OCI-LY3 (cell line): ENCODE results near the gene MCC.

ENCODE experiments used
- H2AFZ ChIP-seq: fragments of 200-600, 300-600 bp; shearing (Covaris generic); 2 replicates; pipeline ENCODE4 v1.6.0; 2014; ENCODE audit warnings: antibody characterized with exemption, low read depth, low read length
- H3K27ac ChIP-seq: fragments of 200-600, 300-600 bp; sonication (generic); 2 replicates; pipeline ENCODE4 v1.5.1; 2014; ENCODE audit warnings: mild to moderate bottlenecking, low read length, moderate library complexity, mixed read lengths
- H3K27me3 ChIP-seq: fragments of 200-600, 300-600 bp; sonication (generic); 2 replicates; pipeline ENCODE4 v1.6.1; 2014; ENCODE audit warnings: low read depth, low read length, mixed read lengths
- H3K36me3 ChIP-seq: fragments of 200-600, 300-600 bp; sonication (generic); replicated peaks from 2 replicates; pipeline ENCODE3; 2014; ENCODE audit warnings: low read depth, low read length, mixed read lengths
- H3K4me1 ChIP-seq: fragments of 300-600, 200-600 bp; sonication (generic); 2 replicates; pipeline ENCODE4 v1.6.1; 2014; ENCODE audit warnings: low read length, mixed read lengths
- H3K4me2 ChIP-seq: fragments of 200-600, 300-600 bp; sonication (generic); 2 replicates; pipeline ENCODE4 v1.6.1; 2014; ENCODE audit warnings: low read length, mixed read lengths
- H3K4me3 ChIP-seq: fragments of 300-600, 200-600 bp; sonication (generic); 2 replicates; pipeline ENCODE4 v1.5.1; 2014; ENCODE audit warnings: antibody characterized with exemption, mild to moderate bottlenecking, low read length, moderate library complexity
- H3K79me2 ChIP-seq: fragments of 300-600, 200-600 bp; shearing (Covaris generic); 2 replicates; pipeline ENCODE4 v1.6.1; 2014; ENCODE audit warnings: mild to moderate bottlenecking, low read length, mixed read lengths
- H3K9ac ChIP-seq: fragments of 300-600, 200-600 bp; shearing (Covaris generic); 2 replicates; pipeline ENCODE4 v1.6.0; 2014; ENCODE audit warnings: mild to moderate bottlenecking, low read length, moderate library complexity
- H3K9me3 ChIP-seq: fragments of 200-600, 300-600 bp; shearing (Covaris generic); 2 replicates; pipeline ENCODE4 v1.6.1; 2014; ENCODE audit warnings: low read length, mixed read lengths; ENCODE audit not compliant: insufficient read depth
- H4K20me1 ChIP-seq: fragments of 200-600, 300-600 bp; sonication (generic); 2 replicates; pipeline ENCODE4 v1.6.1; 2016; ENCODE audit warnings: low read length, mixed read lengths; ENCODE audit not compliant: insufficient read depth
- EZH2phosphoT487 ChIP-seq: fragments of 200-600 bp; shearing (Covaris generic); IDR thresholded peaks from 2 replicates; pipeline ENCODE4 v1.6.1; 2018; ENCODE audit warnings: antibody characterized with exemption, mixed run types, low read depth
- TF ChIP-seq, protein P1 (sequence below): fragments of 200-600, 300-600 bp; sonication (generic); IDR thresholded peaks from 2 replicates; pipeline ENCODE4 v1.5.1; 2014; ENCODE audit warnings: antibody characterized with exemption, low read length, low read depth

Gene MCC

DNA sequence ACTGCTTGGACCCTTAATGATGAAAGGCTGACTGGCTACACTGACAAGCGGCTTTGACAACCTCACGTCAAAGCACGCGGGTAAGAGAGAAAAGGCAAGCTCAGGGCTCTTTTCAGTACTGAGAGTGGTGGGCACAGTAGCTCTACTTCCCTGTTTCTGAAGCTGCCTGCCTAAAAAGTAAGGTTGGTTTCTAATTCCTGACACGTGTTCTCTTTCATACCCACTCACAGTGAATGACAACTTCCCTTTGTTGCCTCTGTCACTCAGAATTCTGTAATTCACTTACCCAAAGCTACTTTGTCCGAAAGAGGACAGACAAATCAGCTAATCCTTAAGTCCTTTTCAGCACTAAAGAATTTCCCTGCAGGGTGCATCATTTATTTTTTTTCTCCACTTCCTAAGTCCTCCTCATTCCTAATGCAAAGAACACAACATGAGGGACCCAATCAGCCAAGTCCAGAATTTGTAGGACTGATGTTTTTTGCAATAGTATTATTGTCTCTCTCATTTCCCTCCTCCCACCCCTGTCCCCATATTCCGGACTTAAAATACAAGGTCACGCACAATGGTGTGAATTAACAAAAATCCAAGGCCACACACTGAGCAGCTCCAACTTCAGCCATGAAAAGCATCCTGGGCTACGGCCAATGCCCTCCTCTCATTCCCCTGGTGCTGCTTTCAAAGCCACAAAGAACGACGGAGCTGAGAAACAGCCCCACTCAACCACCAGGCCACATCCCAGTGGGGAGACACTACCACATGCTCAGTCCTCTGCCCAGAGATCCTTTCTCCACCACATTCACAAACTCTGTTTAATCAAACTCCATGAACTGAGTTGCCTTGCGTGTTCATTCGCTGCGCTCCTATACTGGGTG, 274.5 kb downstream of the MCC start:
- Histone ChIP-seq H2AFZ (no peak overlapping the region), H3K9ac (no peak overlapping the region), H4K20me1 (no peaks in the 10 kb centered on the region), H3K4me1 (no peaks in the 10 kb centered on the region), H3K27me3 (no peaks in the 10 kb centered on the region), H3K36me3 (no peaks in the 10 kb centered on the region), H3K4me2 (no peak overlapping the region), H3K9me3 (no peaks in the 10 kb centered on the region), H3K4me3 (no peak overlapping the region), H3K79me2 (no peaks in the 10 kb centered on the region), H3K27ac (no peak overlapping the region)
- TF ChIP-seq EZH2phosphoT487 = no peak
- TF ChIP-seq, protein P1, sequence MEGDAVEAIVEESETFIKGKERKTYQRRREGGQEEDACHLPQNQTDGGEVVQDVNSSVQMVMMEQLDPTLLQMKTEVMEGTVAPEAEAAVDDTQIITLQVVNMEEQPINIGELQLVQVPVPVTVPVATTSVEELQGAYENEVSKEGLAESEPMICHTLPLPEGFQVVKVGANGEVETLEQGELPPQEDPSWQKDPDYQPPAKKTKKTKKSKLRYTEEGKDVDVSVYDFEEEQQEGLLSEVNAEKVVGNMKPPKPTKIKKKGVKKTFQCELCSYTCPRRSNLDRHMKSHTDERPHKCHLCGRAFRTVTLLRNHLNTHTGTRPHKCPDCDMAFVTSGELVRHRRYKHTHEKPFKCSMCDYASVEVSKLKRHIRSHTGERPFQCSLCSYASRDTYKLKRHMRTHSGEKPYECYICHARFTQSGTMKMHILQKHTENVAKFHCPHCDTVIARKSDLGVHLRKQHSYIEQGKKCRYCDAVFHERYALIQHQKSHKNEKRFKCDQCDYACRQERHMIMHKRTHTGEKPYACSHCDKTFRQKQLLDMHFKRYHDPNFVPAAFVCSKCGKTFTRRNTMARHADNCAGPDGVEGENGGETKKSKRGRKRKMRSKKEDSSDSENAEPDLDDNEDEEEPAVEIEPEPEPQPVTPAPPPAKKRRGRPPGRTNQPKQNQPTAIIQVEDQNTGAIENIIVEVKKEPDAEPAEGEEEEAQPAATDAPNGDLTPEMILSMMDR = no peak

GRCh38 chr5:113212244-113212920, 275.9 kb downstream of the MCC start:
- no peaks in the 10 kb centered on the region for H3K36me3 ChIP-seq
- H3K4me1 ChIP-seq = no peaks in the 10 kb centered on the region
- H3K9ac ChIP-seq = no peak overlapping the region
- TF ChIP-seq EZH2phosphoT487 = no peak
- TF ChIP-seq, protein P1 = no peak
- H3K27me3 ChIP-seq = no peaks in the 10 kb centered on the region
- H2AFZ ChIP-seq = no peak overlapping the region
- H3K79me2 ChIP-seq = no peaks in the 10 kb centered on the region
- H3K4me2 ChIP-seq = no peak overlapping the region
- no peaks in the 10 kb centered on the region for H3K9me3 ChIP-seq
- H3K4me3 ChIP-seq = no peak overlapping the region
- H3K27ac ChIP-seq = no peak overlapping the region
- no peaks in the 10 kb centered on the region for H4K20me1 ChIP-seq

GRCh38 chr5:113209498-113209897, 278.8 kb downstream of the MCC start:
- Histone ChIP-seq H3K36me3 (no peaks in the 10 kb centered on the region), H3K4me2 (no peak overlapping the region), H4K20me1 (no peaks in the 10 kb centered on the region), H2AFZ (no peak overlapping the region), H3K4me3 (no peak overlapping the region), H3K4me1 (no peaks in the 10 kb centered on the region), H3K27me3 (no peaks in the 10 kb centered on the region), H3K9me3 (no peaks in the 10 kb centered on the region), H3K27ac (no peak overlapping the region), H3K79me2 (no peaks in the 10 kb centered on the region), H3K9ac (no peak overlapping the region)
- TF ChIP-seq, protein P1 = no peak
- no peak for TF ChIP-seq EZH2phosphoT487

DNA sequence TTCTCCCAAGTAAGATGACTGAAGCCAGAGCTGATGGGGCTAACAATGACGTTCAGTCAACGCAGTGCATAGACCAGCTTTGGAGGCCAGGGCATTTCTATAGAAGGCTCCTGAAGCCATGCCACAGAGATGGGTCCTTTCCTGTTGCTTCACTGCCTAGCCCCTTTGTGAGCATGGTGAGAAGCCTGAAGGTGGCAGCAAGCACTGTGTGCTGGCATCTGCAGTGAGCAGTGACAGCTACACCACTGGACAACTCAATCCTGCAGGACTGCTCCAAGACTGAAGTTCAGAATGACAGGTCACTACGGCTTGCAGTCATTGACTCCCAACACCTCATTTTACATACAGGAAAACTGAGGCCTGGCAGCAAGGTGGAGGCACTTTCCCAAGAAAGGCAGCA, 282.4 kb downstream of the MCC start:
- Histone ChIP-seq H2AFZ (no peak overlapping the region), H3K27ac (no peak overlapping the region), H3K4me1 (no peaks in the 10 kb centered on the region), H3K4me2 (no peak overlapping the region), H3K36me3 (no peaks in the 10 kb centered on the region), H4K20me1 (no peaks in the 10 kb centered on the region), H3K9me3 (no peaks in the 10 kb centered on the region), H3K27me3 (no peaks in the 10 kb centered on the region), H3K4me3 (no peak overlapping the region), H3K9ac (no peak overlapping the region), H3K79me2 (no peaks in the 10 kb centered on the region)
- TF ChIP-seq EZH2phosphoT487 = no peak
- TF ChIP-seq, protein P1 = no peak
